MCF 10A (cell line): ENCODE measurements around the gene PDE3A. TPM values are rescaled to one million over a fixed set of nuclear protein-coding genes. Genes with fewer than 3 reads are reported as not detected.

Experiments used
- BruUV-seq: library from RNA; stranded (reverse); fragments of 400-500 nt; replicated peaks from 2 replicates; lab custom pipeline; 2021; lab: Mats Ljungman, UMichigan
- CTCF ChIA-PET: fragments of 300-600 bp; sonication (Branson Sonifier 250); formaldehyde crosslinking; extraction: SDS; loops from one replicate; lab custom pipeline; 2021; ENCODE audit warnings: antibody characterized with exemption, inconsistent platforms; lab: Yijun Ruan, JAX
- POLR2A ChIA-PET: fragments of 300-600, 350-650 bp; sonication (Branson Sonifier 250); formaldehyde crosslinking; extraction: SDS; loops from one replicate; lab custom pipeline; 2020; ENCODE audit warnings: antibody characterized with exemption, inconsistent platforms; lab: Yijun Ruan, JAX
- DNase-seq: peaks from one replicate; pipeline ENCODE4 v3.0.0-alpha.2; 2018; ENCODE audit not compliant: unreplicated experiment
- H3K27ac Mint-ChIP-seq: one replicate; pipeline ENCODE4 v1.8.0; 2022; ENCODE audit warnings: mild to moderate bottlenecking, low read depth, mixed read lengths; ENCODE audit not compliant: unreplicated experiment
- H3K27me3 Mint-ChIP-seq: one replicate; pipeline ENCODE4 v1.8.0; 2022; ENCODE audit warnings: mixed read lengths; ENCODE audit not compliant: insufficient read depth, unreplicated experiment
- H3K36me3 Mint-ChIP-seq: one replicate; pipeline ENCODE4 v1.8.0; 2022; ENCODE audit warnings: mild to moderate bottlenecking, moderate library complexity, mixed read lengths; ENCODE audit not compliant: insufficient read depth, unreplicated experiment
- H3K4me1 Mint-ChIP-seq: one replicate; pipeline ENCODE4 v1.8.0; 2022; ENCODE audit warnings: mixed read lengths; ENCODE audit not compliant: insufficient read depth, unreplicated experiment
- H3K4me3 Mint-ChIP-seq: one replicate; pipeline ENCODE4 v1.8.0; 2022; ENCODE audit warnings: mild to moderate bottlenecking, moderate library complexity, mixed read lengths; ENCODE audit not compliant: unreplicated experiment
- H3K9me3 Mint-ChIP-seq: one replicate; pipeline ENCODE4 v1.8.0; 2022; ENCODE audit warnings: mixed read lengths; ENCODE audit not compliant: unreplicated experiment
- intact Hi-C: fragments of 100-400 bp; cut with micrococcal nuclease; formaldehyde crosslinking; loops from 2 replicates; pipeline ENCODE4 v1.14.1; 2022
- total RNA-seq: library from RNA; stranded (reverse); gene quantifications from 2 replicates; pipeline ENCODE4 v1.2.3, GENCODE V29; 2022
- TF ChIP-seq, protein P1 (sequence below): fragments of 200-600 bp; IDR thresholded peaks from one replicate; pipeline ENCODE4 v1.8.0; 2022; ENCODE audit warnings: antibody characterized with exemption, mild to moderate bottlenecking; ENCODE audit not compliant: unreplicated experiment

Gene PDE3A
- total RNA-seq, 1 experiment from 2014 or later, result not detected

DNA sequence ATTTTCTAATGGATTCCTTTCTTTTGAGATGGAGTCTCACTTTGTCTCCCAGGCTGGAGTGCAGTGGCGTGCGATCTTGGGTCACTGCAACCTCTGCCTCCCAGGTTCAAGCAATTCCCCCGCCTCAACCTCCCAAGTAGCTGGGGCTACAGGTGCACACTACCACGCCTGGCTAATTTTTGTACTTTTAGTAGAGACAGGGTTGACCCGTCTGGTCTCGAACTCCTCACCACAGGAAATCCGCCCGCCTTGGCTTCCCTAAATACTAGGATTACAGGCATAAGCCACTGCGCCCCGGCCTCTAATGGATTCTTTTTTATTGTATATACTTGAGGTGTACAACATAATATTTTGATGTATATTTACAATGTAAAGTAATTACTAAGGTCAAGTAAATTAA is 186.7 kb downstream of the PDE3A start:
- no peak overlapping the region for H3K27ac Mint-ChIP-seq
- no peaks in the 10 kb centered on the region for H3K36me3 Mint-ChIP-seq
- H3K4me1 Mint-ChIP-seq, result no peaks in the 10 kb centered on the region
- H3K4me3 Mint-ChIP-seq, result no peak overlapping the region
- CTCF ChIA-PET, result no interaction called here
- peaks cover 37% of the 10 kb centered on the region for H3K27me3 Mint-ChIP-seq
- POLR2A ChIA-PET, result no interaction called here
- intact Hi-C loops, result no loop called here
- no TSS peak for BruUV-seq
- no peaks in the 10 kb centered on the region for H3K9me3 Mint-ChIP-seq
- TF ChIP-seq, protein P1, sequence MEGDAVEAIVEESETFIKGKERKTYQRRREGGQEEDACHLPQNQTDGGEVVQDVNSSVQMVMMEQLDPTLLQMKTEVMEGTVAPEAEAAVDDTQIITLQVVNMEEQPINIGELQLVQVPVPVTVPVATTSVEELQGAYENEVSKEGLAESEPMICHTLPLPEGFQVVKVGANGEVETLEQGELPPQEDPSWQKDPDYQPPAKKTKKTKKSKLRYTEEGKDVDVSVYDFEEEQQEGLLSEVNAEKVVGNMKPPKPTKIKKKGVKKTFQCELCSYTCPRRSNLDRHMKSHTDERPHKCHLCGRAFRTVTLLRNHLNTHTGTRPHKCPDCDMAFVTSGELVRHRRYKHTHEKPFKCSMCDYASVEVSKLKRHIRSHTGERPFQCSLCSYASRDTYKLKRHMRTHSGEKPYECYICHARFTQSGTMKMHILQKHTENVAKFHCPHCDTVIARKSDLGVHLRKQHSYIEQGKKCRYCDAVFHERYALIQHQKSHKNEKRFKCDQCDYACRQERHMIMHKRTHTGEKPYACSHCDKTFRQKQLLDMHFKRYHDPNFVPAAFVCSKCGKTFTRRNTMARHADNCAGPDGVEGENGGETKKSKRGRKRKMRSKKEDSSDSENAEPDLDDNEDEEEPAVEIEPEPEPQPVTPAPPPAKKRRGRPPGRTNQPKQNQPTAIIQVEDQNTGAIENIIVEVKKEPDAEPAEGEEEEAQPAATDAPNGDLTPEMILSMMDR, result no peak
- DNase-seq, result no peak

- H3K27me3 Mint-ChIP-seq, result peaks cover 44% of the 10 kb centered on the region
- no peaks in the 10 kb centered on the region for H3K4me1 Mint-ChIP-seq
- ChIA-PET POLR2A (no interaction called here), CTCF (interaction anchor here (0.6 to 1.6 kb wide), 3 partner anchors 46 to 118 kb away, joined by 3 to 4 read pairs (median 3); no protein-coding TSS in a partner anchor)
- no peaks in the 10 kb centered on the region for H3K9me3 Mint-ChIP-seq
- TF ChIP-seq, protein P1, result no peak
- no TSS peak for BruUV-seq
- no peak for DNase-seq
- H3K4me3 Mint-ChIP-seq, result no peak overlapping the region
- no peaks in the 10 kb centered on the region for H3K36me3 Mint-ChIP-seq
- H3K27ac Mint-ChIP-seq, result no peak overlapping the region
- intact Hi-C loops, result no loop called here
Observed at GRCh38 chr12:20555771-20556170, 187.4 kb downstream of the PDE3A start.

DNA sequence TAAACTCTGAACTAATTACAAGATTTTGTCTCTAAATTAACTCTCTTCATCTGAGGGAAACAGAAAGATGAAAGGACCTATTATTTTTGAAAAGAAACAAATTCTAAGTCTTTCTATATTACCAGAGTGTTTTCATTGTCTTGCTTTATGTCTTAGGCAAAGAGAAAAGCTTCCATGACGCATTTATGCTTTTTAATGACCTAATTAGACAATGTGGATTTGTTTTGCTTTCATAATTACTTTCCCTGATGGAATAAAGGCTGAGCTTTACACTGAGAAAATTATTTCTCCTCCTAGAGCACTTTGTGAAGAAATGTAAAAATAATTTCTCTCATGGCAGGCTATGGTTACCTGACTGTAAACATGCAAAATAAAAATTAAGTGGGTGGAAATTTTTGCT is 188.8 kb downstream of the PDE3A start:
- intact Hi-C loops, result no loop called here
- no peak overlapping the region for H3K4me3 Mint-ChIP-seq

DNA sequence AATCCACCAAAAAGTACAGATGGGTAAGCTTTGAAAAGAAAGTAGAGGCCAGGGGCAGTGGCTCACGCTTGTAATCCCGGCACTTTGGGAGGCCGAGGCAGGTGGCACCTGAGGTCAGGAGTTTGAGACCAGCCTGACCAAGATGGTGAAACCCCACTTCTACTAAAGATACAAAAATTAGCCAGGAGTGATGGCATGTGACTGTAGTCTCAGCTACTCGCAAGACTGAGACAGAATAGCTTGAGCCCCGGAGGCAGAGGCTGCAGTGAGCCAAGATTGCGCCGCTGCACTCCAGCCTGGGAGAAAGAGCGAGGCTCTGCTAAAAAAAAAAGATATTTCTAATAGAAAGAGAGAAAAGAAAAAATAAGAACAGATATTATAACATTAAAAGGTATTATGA is 192.6 kb downstream of the PDE3A start:
- CTCF ChIA-PET, result interaction anchor here (0.7 kb wide), 1 partner anchor 9 kb away, joined by 3 read pairs; no protein-coding TSS in a partner anchor
- Mint-ChIP-seq H3K4me1 (no peaks in the 10 kb centered on the region), H3K27me3 (peaks cover 96% of the 10 kb centered on the region), H3K36me3 (no peaks in the 10 kb centered on the region), H3K27ac (no peak overlapping the region), H3K4me3 (no peak overlapping the region), H3K9me3 (no peaks in the 10 kb centered on the region)
- no peak for DNase-seq
- TF ChIP-seq, protein P1, result no peak
- BruUV-seq, result no TSS peak
- intact Hi-C loops, result no loop called here
- POLR2A ChIA-PET, result interaction anchor here (0.7 kb wide), 1 partner anchor 503 kb away, joined by 3 read pairs; no protein-coding TSS in a partner anchor

More for the DNA sequence above, 188.8 kb downstream of the PDE3A start:
- BruUV-seq, result no TSS peak
- POLR2A ChIA-PET, result no interaction called here
- CTCF ChIA-PET, result interaction anchor here (1.3 to 1.6 kb wide), 2 partner anchors 45 to 93 kb away, joined by 3 to 4 read pairs; no protein-coding TSS in a partner anchor
- Mint-ChIP-seq H3K36me3 (no peaks in the 10 kb centered on the region), H3K27me3 (peaks cover 58% of the 10 kb centered on the region), H3K27ac (no peak overlapping the region), H3K9me3 (no peaks in the 10 kb centered on the region), H3K4me1 (no peaks in the 10 kb centered on the region)
- TF ChIP-seq, protein P1, result no peak
- no peak for DNase-seq
